GM12872 (cell line): ENCODE data around the gene TEX52.
A peak's percentile ranks its signal among the peaks of the same experiment; 100 is the strongest.

Experiments used
- TF ChIP-seq, protein P1 (sequence below): IDR thresholded peaks from 3 replicates; pipeline ENCODE4 v1.5.1; 2011; ENCODE audit warnings: low read depth, mild to moderate bottlenecking, low read length, moderate library complexity; ENCODE audit not compliant: insufficient read depth

Gene TEX52

DNA sequence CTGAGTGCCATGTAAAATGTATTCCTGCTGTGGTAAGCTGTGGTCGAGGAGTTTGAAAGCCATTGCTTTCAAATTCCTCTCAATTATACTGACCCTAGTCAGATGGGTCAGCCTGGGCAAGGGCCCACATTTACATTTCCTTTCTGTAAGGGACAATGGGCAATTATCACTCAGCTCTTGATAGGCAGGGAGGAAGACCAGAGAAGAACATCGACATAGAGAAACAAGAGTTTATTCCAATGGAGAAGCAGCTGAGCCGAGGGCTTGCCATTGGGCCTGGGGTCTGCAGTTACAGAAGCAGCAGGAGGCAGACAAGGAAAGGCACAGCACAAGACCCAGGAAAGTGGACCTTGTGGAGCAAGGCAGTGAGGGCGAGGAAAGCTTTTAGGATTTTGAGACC lies 31.7 kb downstream of the TEX52 start:
- TF ChIP-seq, protein P1, sequence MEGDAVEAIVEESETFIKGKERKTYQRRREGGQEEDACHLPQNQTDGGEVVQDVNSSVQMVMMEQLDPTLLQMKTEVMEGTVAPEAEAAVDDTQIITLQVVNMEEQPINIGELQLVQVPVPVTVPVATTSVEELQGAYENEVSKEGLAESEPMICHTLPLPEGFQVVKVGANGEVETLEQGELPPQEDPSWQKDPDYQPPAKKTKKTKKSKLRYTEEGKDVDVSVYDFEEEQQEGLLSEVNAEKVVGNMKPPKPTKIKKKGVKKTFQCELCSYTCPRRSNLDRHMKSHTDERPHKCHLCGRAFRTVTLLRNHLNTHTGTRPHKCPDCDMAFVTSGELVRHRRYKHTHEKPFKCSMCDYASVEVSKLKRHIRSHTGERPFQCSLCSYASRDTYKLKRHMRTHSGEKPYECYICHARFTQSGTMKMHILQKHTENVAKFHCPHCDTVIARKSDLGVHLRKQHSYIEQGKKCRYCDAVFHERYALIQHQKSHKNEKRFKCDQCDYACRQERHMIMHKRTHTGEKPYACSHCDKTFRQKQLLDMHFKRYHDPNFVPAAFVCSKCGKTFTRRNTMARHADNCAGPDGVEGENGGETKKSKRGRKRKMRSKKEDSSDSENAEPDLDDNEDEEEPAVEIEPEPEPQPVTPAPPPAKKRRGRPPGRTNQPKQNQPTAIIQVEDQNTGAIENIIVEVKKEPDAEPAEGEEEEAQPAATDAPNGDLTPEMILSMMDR: no peak

DNA sequence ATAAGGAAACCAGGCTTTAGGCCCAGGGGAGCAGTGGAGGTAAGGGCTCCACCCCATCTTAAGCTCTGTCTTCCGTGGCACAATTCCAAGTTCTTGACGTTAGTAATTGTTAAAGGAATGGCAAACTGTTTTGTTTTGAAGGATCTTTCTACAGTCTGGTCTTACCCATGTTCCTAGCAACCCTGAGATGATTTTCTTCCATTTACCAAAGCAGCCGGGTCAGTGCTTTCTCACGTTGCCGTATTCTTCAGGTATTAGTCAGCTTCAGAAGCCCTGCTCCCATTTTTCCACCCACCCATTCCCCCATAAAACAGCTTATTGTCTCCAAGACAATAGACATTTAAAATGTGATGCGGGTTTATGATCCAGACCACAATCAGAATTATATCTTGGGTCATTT lies 32.3 kb downstream of the TEX52 start:
- TF ChIP-seq, protein P1: no peak

GRCh38 chr12:2823483-2823882 lies 33.4 kb downstream of the TEX52 start:
- TF ChIP-seq, protein P1: no peak

DNA sequence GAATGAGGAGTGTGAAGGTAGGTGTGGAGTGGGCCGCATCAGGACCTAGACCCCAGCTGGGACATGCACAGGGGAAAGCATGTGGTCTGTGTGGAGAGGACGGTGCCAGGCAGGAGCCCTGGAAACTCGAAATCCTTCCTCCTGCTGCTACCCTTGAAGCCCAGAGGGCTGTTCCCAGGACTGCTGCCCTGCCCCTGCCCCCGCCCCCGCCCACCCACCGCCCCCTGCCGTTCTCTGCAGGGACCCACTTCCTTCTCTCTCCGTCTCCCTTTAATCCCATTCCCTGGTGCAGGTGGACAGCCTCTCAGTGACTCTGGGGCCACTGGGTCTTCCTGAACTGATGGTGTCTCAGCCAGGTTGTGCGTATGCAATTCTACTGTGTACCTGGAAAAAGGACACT lies 36.4 kb downstream of the TEX52 start:
- TF ChIP-seq, protein P1: no peak

GRCh38 chr12:2819810-2820209 lies 37.0 kb downstream of the TEX52 start:
- TF ChIP-seq, protein P1: no peak

DNA sequence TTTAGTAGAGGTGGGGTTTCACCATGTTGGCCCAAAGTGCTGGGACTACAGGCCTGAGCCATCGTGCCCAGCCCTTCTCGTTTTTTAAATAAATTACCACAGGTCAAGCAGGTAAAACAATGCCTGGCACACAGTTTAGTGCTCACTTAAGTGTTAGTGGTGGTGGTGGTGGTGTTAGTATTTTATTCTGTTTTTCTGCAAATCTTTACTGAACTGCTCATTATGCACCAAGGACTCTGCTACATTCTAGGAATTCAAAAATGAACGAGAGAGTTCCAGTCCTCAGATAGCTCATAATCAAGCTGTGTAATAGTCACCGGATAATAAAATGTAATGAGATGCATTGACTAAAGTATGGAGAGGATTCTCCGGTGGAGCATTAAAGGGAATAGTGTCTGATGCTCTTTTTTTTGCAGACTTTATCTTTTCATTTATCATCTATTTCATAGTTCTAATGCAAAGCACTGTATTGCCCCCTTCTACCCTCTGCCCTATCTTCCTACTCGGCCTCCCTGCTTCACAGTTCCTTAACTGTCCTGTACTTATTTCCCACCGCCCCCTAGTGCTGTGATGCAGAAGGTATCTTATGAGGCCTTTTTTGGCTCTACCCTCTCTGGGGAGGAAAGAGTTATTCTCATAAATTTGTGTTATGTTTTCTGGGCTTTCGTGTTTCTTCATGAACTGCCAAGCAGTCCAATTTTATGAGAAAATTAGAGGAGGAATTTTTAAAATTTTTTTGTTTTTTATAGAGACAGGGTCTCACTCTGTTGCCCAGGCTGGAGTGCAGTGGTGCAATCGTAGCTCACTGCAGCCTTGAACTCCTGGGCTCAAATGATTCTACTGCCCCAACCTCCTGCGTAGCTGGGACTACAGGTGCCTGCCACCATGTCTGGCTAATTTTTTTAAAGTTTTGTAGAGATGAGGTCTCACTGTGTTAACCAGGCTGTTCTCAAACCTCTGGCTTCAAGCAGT lies 43.3 kb downstream of the TEX52 start:
- TF ChIP-seq, protein P1: peak; percentile 62; the same call in 2 of the 3 replicates

DNA sequence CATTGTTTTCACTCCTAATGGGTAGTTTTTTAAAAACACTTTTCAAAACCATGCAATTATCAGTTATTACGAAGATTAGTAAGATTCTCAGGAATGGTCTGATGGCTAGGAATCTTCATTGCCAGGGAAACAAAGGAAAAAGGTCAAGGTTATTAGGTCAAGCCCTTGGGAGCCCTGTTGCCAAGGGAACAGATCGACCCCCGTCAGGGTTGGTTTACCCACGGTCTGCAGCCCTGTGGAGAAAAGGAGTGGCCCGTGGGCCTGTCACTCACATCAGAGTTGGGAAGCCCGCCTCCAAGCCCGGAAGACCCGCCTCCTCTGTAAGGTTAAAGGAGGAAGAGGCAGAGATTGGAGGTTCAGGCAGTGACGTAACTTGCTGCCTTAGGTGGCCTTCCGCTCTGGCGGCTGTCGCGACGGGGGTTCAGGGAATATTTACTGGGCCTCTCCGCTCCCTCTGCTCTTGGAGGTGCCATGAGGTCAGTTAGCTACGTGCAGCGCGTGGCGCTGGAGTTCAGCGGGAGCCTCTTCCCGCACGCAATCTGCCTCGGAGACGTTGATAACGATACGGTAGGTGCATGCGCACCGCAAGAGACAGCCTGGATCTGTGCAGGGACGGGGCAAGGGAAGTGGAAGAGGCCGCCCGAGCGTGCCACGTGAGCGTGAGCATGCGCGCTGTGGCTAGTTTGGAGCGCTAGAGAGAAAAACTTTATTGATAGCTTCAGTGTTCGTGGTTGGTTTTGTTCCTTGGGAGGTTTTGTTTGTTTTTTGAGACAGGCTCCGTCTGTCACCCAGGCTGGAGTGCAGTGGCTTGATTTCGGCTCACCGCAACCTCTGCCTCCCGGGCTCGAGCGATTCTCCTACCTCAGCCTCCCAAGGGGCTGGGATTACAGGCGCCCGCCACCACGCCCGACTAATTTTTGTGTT lies 44.3 kb downstream of the TEX52 start, which contains the start of gene ITFG2:
ITFG2 (plus strand) TSS at position 379 of the 924 bp plus-strand sequence; CDS start at position 472, 93 bp downstream.
- TF ChIP-seq, protein P1: no peak
